ENCODE measurements around the gene TBC1D8. TPM values are rescaled to one million over a fixed set of nuclear protein-coding genes. Genes with fewer than 3 reads are reported as not detected.
A peak's percentile ranks its signal among the peaks of the same experiment; 100 is the strongest.

The TBC1D8 gene
- total and polyA plus RNA-seq, 2 of the 8 experiments (the other 6 are each of a cell fraction or from before 2014, with no cell fraction given) = 20.8 to 21.8 TPM

GRCh38 chr2:101037161-101037755, 113.9 kb downstream of the TBC1D8 start:
- no peaks in the 10 kb centered on the region; a peak in 1 of 7 replicates for H3K4me1 ChIP-seq (replicated peaks in 1 of 4; ENCODE audit: control insufficient read depth in 3 of 4, insufficient read depth in 4 of 4, low read length in 3 of 4)
- no peak overlapping the region for H2BK15ac ChIP-seq (ENCODE audit: low read length)
- peaks cover 0 to 4% (median 0%) of the 10 kb centered on the region in 4 experiments; a peak in 2 of 8 replicates for H3K36me3 ChIP-seq (ENCODE audit: control insufficient read depth in 2 of 4, insufficient read depth in 4 of 4, low read length in 3 of 4)
- H2BK20ac ChIP-seq (ENCODE audit: low read length) = no peak overlapping the region
- no peak overlapping the region for H3K18ac ChIP-seq (ENCODE audit: extremely low read depth, low read length)
- H4K20me1 ChIP-seq (replicated peaks in 1 of 2; ENCODE audit: control insufficient read depth in 1 of 2, insufficient read depth in 2 of 2, low read length in 2 of 2) = no peaks in the 10 kb centered on the region
- DNase-seq (ENCODE audit: low read depth in 1 of 2, low spot score in 2 of 2) (no peak), FAIRE-seq (no peak)
- no peak overlapping the region for H3K4me3 ChIP-seq (ENCODE audit: extremely low read depth in 1 of 4, insufficient read depth in 2 of 4, low read depth in 3 of 4, low read length in 4 of 4)
- H3K56ac ChIP-seq (replicated peaks; ENCODE audit: insufficient read length, low read depth, low read length) = no peak overlapping the region
- H2BK120ac ChIP-seq (replicated peaks; ENCODE audit: low read depth, low read length) = no peak overlapping the region
- no peak overlapping the region for H2BK5ac ChIP-seq (ENCODE audit: low read depth, low read length)
- H4K91ac ChIP-seq (replicated peaks; ENCODE audit: insufficient read length, low read length) = no peak overlapping the region
- H3K79me2 ChIP-seq (ENCODE audit: control insufficient read depth in 1 of 2, insufficient read depth in 2 of 2, low read length in 2 of 2) = no peaks in the 10 kb centered on the region
- no peaks in the 10 kb centered on the region for H3K9me3 ChIP-seq (ENCODE audit: insufficient read depth in 2 of 2, low read depth in 1 of 2, low read length in 1 of 2)
- 92% methylated on average over 19 of the region's 19 CpGs; no CpG with 5 or more reads in 1 of the 2 experiments for WGBS, 2 experiments (ENCODE audit: extremely low coverage in 1 of 2, insufficient coverage in 1 of 2, insufficient read length in 1 of 2, insufficient replicate concordance in 2 of 2, low coverage in 1 of 2, low lambda C conversion rate in 2 of 2, missing lambda C conversion rate in 1 of 2)
- no peaks in the 10 kb centered on the region for H3K27me3 ChIP-seq (replicated peaks in 1 of 4; ENCODE audit: control insufficient read depth in 3 of 4, extremely low read depth in 1 of 4, insufficient read depth in 3 of 4, low read length in 3 of 4)
- H4K5ac ChIP-seq (ENCODE audit: insufficient read length, low read depth, low read length) = no peak overlapping the region
- H3K23ac ChIP-seq (ENCODE audit: insufficient read length) = no peak overlapping the region
- ChIA-PET POLR2A (ENCODE audit: partially characterized antibody) (interaction anchor here (1.6 to 2.6 kb wide), 3 partner anchors 34 to 114 kb away, joined by 3 to 24 read pairs (median 11); partner anchors contain the start of genes RPL31 and TBC1D8), CTCF (ENCODE audit: partially characterized antibody) (interaction anchor here (0.6 to 5.2 kb wide), 44 partner anchors 9 to 433 kb away, joined by 3 to 64 read pairs (median 5); partner anchors contain the start of gene TBC1D8)
- no peak overlapping the region for H3K27ac ChIP-seq (ENCODE audit: low read depth, low read length)
- H2AFZ ChIP-seq (ENCODE audit: low read length) = no peak overlapping the region
- 0 out of 2 replicates have a peak overlapping the region, but pooled peaks have one; percentile 30 for H2BK12ac ChIP-seq (ENCODE audit: low read depth, low read length)
- no peak overlapping the region for H3K4me2 ChIP-seq (ENCODE audit: insufficient read depth in 1 of 2, low read depth in 2 of 2, low read length in 2 of 2)
- H2AK5ac ChIP-seq (ENCODE audit: low read depth, low read length) = no peak overlapping the region
- no peak overlapping the region for H3K9ac ChIP-seq (replicated peaks in 1 of 4; ENCODE audit: extremely low read depth in 1 of 4, low read depth in 3 of 4, low read length in 3 of 4)
- H3K79me1 ChIP-seq (ENCODE audit: low read depth, low read length) = no peaks in the 10 kb centered on the region
- no peak overlapping the region for H3K14ac ChIP-seq (ENCODE audit: insufficient read length)
- H3K23me2 ChIP-seq (ENCODE audit: low read depth, low read length) = no peaks in the 10 kb centered on the region
- no peak overlapping the region for H3K4ac ChIP-seq (replicated peaks; ENCODE audit: insufficient read length, low read depth, low read length)
- H4K8ac ChIP-seq (ENCODE audit: extremely low read depth, insufficient read depth, low read length) = no peak overlapping the region
- TF ChIP-seq KDM1A (IDR thresholded peaks at IDR 0.05; ENCODE audit: borderline replicate concordance, low read length) (no peak), PHF8 (conservative IDR thresholded peaks at IDR 0.05; ENCODE audit: low read depth, low read length) (no peak), ATF2 (IDR thresholded peaks at IDR 0.05; ENCODE audit: low read length) (no peak), TEAD4 (IDR thresholded peaks at IDR 0.05; ENCODE audit: low read depth, low read length) (no peak), RXRA (IDR thresholded peaks at IDR 0.05; ENCODE audit: insufficient read depth, low read depth, low read length) (no peak), BCL11A (IDR thresholded peaks at IDR 0.05; ENCODE audit: low read depth in 2 of 2, low read length in 2 of 2) (no peak), CBX8 (IDR thresholded peaks at IDR 0.05; ENCODE audit: borderline replicate concordance, low read depth, low read length) (no peak), SRF (IDR thresholded peaks at IDR 0.05; ENCODE audit: low read depth, low read length) (no peak), TAF1 (IDR thresholded peaks at IDR 0.05; ENCODE audit: low read depth, low read length) (no peak)
